ENCODE measurements around the gene TBL3. TPM values are rescaled to one million over a fixed set of nuclear protein-coding genes. Genes with fewer than 3 reads are reported as not detected.

Gene TBL3
- total and polyA plus RNA-seq, 9 of the 15 experiments (the other 6 are each of a cell fraction or from before 2014, with no cell fraction given) = 0.97 to 117 (median 24.5) TPM

DNA sequence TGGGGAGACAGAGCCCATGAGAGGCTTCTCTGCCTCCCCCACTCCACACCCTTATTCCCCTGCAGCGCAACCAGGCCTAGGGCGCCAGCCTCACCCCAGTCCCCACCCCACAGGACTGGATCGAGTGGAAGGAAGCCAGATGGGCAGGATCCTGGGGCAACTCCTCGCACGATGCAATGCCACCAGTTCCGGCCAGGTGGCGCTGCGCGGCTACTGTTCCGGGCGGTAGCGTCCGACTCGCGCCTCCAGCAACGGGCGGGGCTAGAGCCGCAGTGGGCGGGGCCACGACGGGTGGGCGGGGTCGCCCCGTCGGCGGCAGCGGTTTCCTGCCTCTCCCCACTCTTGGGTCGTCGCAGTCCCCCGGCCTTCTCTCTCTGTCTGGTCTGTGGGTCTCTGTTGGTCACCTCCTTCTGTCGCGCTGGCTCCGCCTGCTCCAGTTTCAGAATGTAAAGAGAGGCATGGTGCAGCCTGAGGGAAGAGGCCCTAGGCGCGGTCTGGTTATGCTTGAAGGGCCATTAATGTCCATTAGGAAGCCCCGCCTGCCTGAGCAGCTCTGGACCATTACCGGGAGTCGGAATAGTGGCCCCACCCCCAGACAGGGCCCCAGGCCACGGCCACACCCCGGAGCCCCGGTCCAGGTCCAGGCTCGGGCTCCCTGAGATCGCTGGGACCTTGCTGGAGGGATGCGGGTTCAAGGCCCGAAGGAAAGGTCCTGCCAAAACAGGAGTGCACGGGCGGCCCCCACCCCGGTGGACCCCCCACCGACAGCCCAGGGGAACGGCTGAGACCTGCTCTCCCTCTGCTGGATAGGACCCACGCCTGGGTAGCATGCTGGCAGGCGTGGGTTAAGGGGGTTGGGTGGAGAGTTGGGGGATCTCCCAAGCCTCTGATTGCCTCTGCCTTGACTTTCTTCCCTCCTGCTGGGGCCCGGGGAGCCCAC lies 51.5 kb downstream of the TBL3 start (continued):
- TF ChIP-seq, protein P1, sequence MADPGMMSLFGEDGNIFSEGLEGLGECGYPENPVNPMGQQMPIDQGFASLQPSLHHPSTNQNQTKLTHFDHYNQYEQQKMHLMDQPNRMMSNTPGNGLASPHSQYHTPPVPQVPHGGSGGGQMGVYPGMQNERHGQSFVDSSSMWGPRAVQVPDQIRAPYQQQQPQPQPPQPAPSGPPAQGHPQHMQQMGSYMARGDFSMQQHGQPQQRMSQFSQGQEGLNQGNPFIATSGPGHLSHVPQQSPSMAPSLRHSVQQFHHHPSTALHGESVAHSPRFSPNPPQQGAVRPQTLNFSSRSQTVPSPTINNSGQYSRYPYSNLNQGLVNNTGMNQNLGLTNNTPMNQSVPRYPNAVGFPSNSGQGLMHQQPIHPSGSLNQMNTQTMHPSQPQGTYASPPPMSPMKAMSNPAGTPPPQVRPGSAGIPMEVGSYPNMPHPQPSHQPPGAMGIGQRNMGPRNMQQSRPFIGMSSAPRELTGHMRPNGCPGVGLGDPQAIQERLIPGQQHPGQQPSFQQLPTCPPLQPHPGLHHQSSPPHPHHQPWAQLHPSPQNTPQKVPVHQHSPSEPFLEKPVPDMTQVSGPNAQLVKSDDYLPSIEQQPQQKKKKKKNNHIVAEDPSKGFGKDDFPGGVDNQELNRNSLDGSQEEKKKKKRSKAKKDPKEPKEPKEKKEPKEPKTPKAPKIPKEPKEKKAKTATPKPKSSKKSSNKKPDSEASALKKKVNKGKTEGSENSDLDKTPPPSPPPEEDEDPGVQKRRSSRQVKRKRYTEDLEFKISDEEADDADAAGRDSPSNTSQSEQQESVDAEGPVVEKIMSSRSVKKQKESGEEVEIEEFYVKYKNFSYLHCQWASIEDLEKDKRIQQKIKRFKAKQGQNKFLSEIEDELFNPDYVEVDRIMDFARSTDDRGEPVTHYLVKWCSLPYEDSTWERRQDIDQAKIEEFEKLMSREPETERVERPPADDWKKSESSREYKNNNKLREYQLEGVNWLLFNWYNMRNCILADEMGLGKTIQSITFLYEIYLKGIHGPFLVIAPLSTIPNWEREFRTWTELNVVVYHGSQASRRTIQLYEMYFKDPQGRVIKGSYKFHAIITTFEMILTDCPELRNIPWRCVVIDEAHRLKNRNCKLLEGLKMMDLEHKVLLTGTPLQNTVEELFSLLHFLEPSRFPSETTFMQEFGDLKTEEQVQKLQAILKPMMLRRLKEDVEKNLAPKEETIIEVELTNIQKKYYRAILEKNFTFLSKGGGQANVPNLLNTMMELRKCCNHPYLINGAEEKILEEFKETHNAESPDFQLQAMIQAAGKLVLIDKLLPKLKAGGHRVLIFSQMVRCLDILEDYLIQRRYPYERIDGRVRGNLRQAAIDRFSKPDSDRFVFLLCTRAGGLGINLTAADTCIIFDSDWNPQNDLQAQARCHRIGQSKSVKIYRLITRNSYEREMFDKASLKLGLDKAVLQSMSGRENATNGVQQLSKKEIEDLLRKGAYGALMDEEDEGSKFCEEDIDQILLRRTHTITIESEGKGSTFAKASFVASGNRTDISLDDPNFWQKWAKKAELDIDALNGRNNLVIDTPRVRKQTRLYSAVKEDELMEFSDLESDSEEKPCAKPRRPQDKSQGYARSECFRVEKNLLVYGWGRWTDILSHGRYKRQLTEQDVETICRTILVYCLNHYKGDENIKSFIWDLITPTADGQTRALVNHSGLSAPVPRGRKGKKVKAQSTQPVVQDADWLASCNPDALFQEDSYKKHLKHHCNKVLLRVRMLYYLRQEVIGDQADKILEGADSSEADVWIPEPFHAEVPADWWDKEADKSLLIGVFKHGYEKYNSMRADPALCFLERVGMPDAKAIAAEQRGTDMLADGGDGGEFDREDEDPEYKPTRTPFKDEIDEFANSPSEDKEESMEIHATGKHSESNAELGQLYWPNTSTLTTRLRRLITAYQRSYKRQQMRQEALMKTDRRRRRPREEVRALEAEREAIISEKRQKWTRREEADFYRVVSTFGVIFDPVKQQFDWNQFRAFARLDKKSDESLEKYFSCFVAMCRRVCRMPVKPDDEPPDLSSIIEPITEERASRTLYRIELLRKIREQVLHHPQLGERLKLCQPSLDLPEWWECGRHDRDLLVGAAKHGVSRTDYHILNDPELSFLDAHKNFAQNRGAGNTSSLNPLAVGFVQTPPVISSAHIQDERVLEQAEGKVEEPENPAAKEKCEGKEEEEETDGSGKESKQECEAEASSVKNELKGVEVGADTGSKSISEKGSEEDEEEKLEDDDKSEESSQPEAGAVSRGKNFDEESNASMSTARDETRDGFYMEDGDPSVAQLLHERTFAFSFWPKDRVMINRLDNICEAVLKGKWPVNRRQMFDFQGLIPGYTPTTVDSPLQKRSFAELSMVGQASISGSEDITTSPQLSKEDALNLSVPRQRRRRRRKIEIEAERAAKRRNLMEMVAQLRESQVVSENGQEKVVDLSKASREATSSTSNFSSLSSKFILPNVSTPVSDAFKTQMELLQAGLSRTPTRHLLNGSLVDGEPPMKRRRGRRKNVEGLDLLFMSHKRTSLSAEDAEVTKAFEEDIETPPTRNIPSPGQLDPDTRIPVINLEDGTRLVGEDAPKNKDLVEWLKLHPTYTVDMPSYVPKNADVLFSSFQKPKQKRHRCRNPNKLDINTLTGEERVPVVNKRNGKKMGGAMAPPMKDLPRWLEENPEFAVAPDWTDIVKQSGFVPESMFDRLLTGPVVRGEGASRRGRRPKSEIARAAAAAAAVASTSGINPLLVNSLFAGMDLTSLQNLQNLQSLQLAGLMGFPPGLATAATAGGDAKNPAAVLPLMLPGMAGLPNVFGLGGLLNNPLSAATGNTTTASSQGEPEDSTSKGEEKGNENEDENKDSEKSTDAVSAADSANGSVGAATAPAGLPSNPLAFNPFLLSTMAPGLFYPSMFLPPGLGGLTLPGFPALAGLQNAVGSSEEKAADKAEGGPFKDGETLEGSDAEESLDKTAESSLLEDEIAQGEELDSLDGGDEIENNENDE (IDR thresholded peaks at IDR 0.05; ENCODE audit: low read depth, low read length) = no peak
- TF ChIP-seq, protein P2, sequence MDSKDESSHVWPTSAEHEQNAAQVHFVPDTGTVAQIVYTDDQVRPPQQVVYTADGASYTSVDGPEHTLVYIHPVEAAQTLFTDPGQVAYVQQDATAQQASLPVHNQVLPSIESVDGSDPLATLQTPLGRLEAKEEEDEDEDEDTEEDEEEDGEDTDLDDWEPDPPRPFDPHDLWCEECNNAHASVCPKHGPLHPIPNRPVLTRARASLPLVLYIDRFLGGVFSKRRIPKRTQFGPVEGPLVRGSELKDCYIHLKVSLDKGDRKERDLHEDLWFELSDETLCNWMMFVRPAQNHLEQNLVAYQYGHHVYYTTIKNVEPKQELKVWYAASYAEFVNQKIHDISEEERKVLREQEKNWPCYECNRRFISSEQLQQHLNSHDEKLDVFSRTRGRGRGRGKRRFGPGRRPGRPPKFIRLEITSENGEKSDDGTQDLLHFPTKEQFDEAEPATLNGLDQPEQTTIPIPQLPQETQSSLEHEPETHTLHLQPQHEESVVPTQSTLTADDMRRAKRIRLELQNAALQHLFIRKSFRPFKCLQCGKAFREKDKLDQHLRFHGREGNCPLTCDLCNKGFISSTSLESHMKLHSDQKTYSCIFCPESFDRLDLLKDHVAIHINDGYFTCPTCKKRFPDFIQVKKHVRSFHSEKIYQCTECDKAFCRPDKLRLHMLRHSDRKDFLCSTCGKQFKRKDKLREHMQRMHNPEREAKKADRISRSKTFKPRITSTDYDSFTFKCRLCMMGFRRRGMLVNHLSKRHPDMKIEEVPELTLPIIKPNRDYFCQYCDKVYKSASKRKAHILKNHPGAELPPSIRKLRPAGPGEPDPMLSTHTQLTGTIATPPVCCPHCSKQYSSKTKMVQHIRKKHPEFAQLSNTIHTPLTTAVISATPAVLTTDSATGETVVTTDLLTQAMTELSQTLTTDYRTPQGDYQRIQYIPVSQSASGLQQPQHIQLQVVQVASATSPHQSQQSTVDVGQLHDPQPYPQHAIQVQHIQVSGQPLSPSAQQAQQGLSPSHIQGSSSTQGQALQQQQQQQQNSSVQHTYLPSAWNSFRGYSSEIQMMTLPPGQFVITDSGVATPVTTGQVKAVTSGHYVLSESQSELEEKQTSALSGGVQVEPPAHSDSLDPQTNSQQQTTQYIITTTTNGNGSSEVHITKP (IDR thresholded peaks at IDR 0.05; ENCODE audit: partially characterized antibody) = no peak
- TF ChIP-seq, protein P3, sequence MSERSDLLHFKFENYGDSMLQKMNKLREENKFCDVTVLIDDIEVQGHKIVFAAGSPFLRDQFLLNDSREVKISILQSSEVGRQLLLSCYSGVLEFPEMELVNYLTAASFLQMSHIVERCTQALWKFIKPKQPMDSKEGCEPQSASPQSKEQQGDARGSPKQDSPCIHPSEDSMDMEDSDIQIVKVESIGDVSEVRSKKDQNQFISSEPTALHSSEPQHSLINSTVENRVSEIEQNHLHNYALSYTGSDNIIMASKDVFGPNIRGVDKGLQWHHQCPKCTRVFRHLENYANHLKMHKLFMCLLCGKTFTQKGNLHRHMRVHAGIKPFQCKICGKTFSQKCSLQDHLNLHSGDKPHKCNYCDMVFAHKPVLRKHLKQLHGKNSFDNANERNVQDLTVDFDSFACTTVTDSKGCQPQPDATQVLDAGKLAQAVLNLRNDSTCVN (CRISPR knock-in tag; IDR thresholded peaks at IDR 0.05) = no peak
- TF ChIP-seq EZH2 (IDR thresholded peaks at IDR 0.05; ENCODE audit: borderline replicate concordance, low read depth, low read length) = no peak
- TF ChIP-seq, protein P4, sequence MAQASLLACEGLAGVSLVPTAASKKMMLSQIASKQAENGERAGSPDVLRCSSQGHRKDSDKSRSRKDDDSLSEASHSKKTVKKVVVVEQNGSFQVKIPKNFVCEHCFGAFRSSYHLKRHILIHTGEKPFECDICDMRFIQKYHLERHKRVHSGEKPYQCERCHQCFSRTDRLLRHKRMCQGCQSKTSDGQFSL (CRISPR knock-in tag; IDR thresholded peaks at IDR 0.05) = peak; percentile 92
- TF ChIP-seq, protein P4 (tag; IDR thresholded peaks at IDR 0.05) = no peak; a peak in 1 of 4 replicates
- no peak for TF ChIP-seq PPARD (CRISPR knock-in tag; IDR thresholded peaks at IDR 0.05)
- no peak for TF ChIP-seq HIVEP1 (CRISPR knock-in tag; IDR thresholded peaks at IDR 0.05)
